NT2/D1 (cell line): ENCODE results near the gene AP5Z1.

ENCODE experiments used
- SUZ12 ChIP-seq: IDR thresholded peaks from 2 replicates; pipeline ENCODE4 v1.6.1; 2011; ENCODE audit not compliant: insufficient read length, insufficient read depth; ENCODE audit errors: extremely low read depth
- YY1 ChIP-seq: IDR thresholded peaks from 2 replicates; pipeline ENCODE4 v1.6.1; 2011; ENCODE audit not compliant: insufficient read length, insufficient read depth

GRCh38 chr7:4747746-4748145 is 27.7 kb upstream of the AP5Z1 start:
- TF ChIP-seq SUZ12 (no peak), YY1 (no peak)
